GM23338 (cell line): Measurements from ENCODE around the gene MRPL37. TPM values are rescaled to one million over a fixed set of nuclear protein-coding genes. Genes with fewer than 3 reads are reported as not detected.
A peak's percentile ranks its signal among the peaks of the same experiment; 100 is the strongest.

Source experiments
- ATAC-seq: fragments of 200-7000 bp; cut with Tn5 transposase; 3 replicates; pipeline ENCODE4 v1.9.1; 2020
- DNase-seq: peaks from one replicate; pipeline ENCODE4 v3.0.0-alpha.2; 2015; ENCODE audit warnings: low spot score
- H2AFZ ChIP-seq: fragments of 200-600 bp; sonication (generic); 2 replicates; pipeline ENCODE4 v1.8.0; 2016; ENCODE audit warnings: antibody characterized with exemption, mild to moderate bottlenecking, moderate library complexity
- H3F3A ChIP-seq: fragments of 200-600 bp; sonication (generic); replicated peaks from 2 replicates; pipeline ENCODE4 v1.8.0; 2017; ENCODE audit warnings: antibody characterized with exemption, mixed run types, low read depth
- H3K27ac ChIP-seq: fragments of 200-600 bp; sonication (generic); 2 replicates; pipeline ENCODE4 v1.6.1; 2016; ENCODE audit warnings: low read depth
- H3K27me3 ChIP-seq: fragments of 200-600 bp; sonication (generic); 2 replicates; pipeline ENCODE4 v1.8.0; 2016; ENCODE audit warnings: mild to moderate bottlenecking, mixed run types, moderate library complexity; ENCODE audit not compliant: insufficient read depth
- H3K36me3 ChIP-seq: fragments of 200-600 bp; sonication (generic); 2 replicates; pipeline ENCODE4 v1.8.0; 2016; ENCODE audit warnings: mild to moderate bottlenecking; ENCODE audit not compliant: insufficient read depth
- H3K4me1 ChIP-seq: fragments of 200-600 bp; sonication (generic); 2 replicates; pipeline ENCODE4 v1.8.0; 2016; ENCODE audit warnings: mild to moderate bottlenecking, moderate library complexity; ENCODE audit not compliant: insufficient read depth
- H3K4me2 ChIP-seq: fragments of 200-600 bp; sonication (generic); 2 replicates; pipeline ENCODE4 v1.7.1; 2017; ENCODE audit warnings: mixed run types
- H3K4me3 ChIP-seq: fragments of 200-600 bp; sonication (generic); 2 replicates; pipeline ENCODE4 v1.6.1; 2016; ENCODE audit warnings: mixed run types
- H3K79me2 ChIP-seq: fragments of 200-600 bp; sonication (generic); replicated peaks from 2 replicates; pipeline ENCODE4 v1.8.0; 2017; ENCODE audit warnings: mild to moderate bottlenecking; ENCODE audit not compliant: insufficient read depth
- H3K9me2 ChIP-seq: fragments of 200-600 bp; sonication (generic); 2 replicates; pipeline ENCODE4 v1.8.0; 2017; ENCODE audit not compliant: insufficient read depth
- H4K20me1 ChIP-seq: fragments of 200-600 bp; sonication (generic); replicated peaks from 2 replicates; pipeline ENCODE4 v1.8.0; 2017; ENCODE audit warnings: mild to moderate bottlenecking; ENCODE audit not compliant: insufficient read depth
- H3K27ac Mint-ChIP-seq: 2 replicates; pipeline ENCODE4 v1.8.0; 2020; ENCODE audit warnings: inconsistent platforms, mild to moderate bottlenecking, moderate library complexity, mixed read lengths
- H3K27me3 Mint-ChIP-seq: 3 replicates; pipeline ENCODE4 v1.8.0; 2022; ENCODE audit warnings: low read depth, mild to moderate bottlenecking, moderate library complexity, mixed read lengths, inconsistent platforms; ENCODE audit not compliant: insufficient read depth, poor library complexity
- H3K36me3 Mint-ChIP-seq: 3 replicates; pipeline ENCODE4 v1.8.0; 2021; ENCODE audit warnings: low read depth, mild to moderate bottlenecking, inconsistent platforms, moderate library complexity, mixed read lengths
- H3K4me1 Mint-ChIP-seq: 3 replicates; pipeline ENCODE4 v1.8.0; 2020; ENCODE audit warnings: mild to moderate bottlenecking, inconsistent platforms, mixed read lengths
- H3K4me3 Mint-ChIP-seq: 3 replicates; pipeline ENCODE4 v1.8.0; 2021; ENCODE audit warnings: moderate library complexity, mild to moderate bottlenecking, inconsistent platforms, mixed read lengths
- H3K9me3 Mint-ChIP-seq: 3 replicates; pipeline ENCODE4 v1.8.0; 2020; ENCODE audit warnings: moderate library complexity, mild to moderate bottlenecking, inconsistent platforms, mixed read lengths
- CREB1 ChIP-seq: fragments of 250-450 bp; sonication (Bioruptor Pico); IDR thresholded peaks from 2 replicates; pipeline ENCODE4 v1.5.0; 2020; ENCODE audit warnings: low read depth, mild to moderate bottlenecking, moderate library complexity
- ETS1 ChIP-seq: IDR thresholded peaks from 2 replicates; pipeline ENCODE4 v1.6.1; 2016; ENCODE audit warnings: antibody characterized with exemption
- EZH2 ChIP-seq: fragments of 200-600 bp; sonication (generic); IDR thresholded peaks from one replicate; pipeline ENCODE4 v1.8.0; 2017; ENCODE audit warnings: antibody characterized with exemption, mild to moderate bottlenecking, low read depth; ENCODE audit not compliant: unreplicated experiment
- EZH2phosphoT487 ChIP-seq: fragments of 200-600 bp; sonication (generic); IDR thresholded peaks from one replicate; pipeline ENCODE4 v1.8.1; 2018; ENCODE audit warnings: antibody characterized with exemption; ENCODE audit not compliant: unreplicated experiment
- JUNB ChIP-seq: IDR thresholded peaks from one replicate; pipeline ENCODE4 v1.6.1; 2016; ENCODE audit warnings: antibody characterized with exemption; ENCODE audit not compliant: unreplicated experiment
- NANOG ChIP-seq: IDR thresholded peaks from 2 replicates; pipeline ENCODE4 v1.6.1; 2016; ENCODE audit warnings: antibody characterized with exemption, borderline replicate concordance
- POLR2AphosphoS5 ChIP-seq: IDR thresholded peaks from 2 replicates; pipeline ENCODE4 v1.6.1; 2016; ENCODE audit warnings: antibody characterized with exemption, low read depth
- STAT1 ChIP-seq: IDR thresholded peaks from one replicate; pipeline ENCODE4 v1.6.1; 2016; ENCODE audit warnings: antibody characterized with exemption; ENCODE audit not compliant: unreplicated experiment
- ZNF114 ChIP-seq: fragments of 250-450 bp; sonication (Bioruptor Pico); IDR thresholded peaks from 2 replicates; pipeline ENCODE4 v1.5.0; 2020; ENCODE audit warnings: mild to moderate bottlenecking, moderate library complexity
- polyA plus RNA-seq: library from polyadenylated mRNA; unstranded; fragments of >200 nt; fragmentation: Nextera tagmentation; extraction: Ambion mirVana; gene quantifications from 2 replicates; pipeline ENCODE4 v1.2.1, GENCODE V29; 2016
- total RNA-seq: library from RNA; depleted of rRNA; stranded (reverse); fragments of >200 nt; shearing (Covaris generic); gene quantifications from 2 replicates; pipeline ENCODE4 v1.2.3, GENCODE V29; 2014
- TF ChIP-seq, protein P1 (sequence below), 2 experiments: fragments of 200-600 bp in 1 of 2; sonication (generic) in 1 of 2; conservative IDR thresholded peaks; 2 replicates each; pipeline versions ENCODE4 v1.5.1 to v1.6.1; 2016 to 2017; ENCODE audit warnings: antibody characterized with exemption in 2 of 2, low read depth in 2 of 2, mild to moderate bottlenecking in 2 of 2, moderate library complexity in 1 of 2
- TF ChIP-seq, protein P2 (sequence below): IDR thresholded peaks from one replicate; pipeline ENCODE4 v1.6.1; 2018; ENCODE audit warnings: antibody characterized with exemption; ENCODE audit not compliant: unreplicated experiment
- TF ChIP-seq, protein P3 (sequence below): fragments of 250-450 bp; sonication (Bioruptor Pico); IDR thresholded peaks from 2 replicates; pipeline ENCODE4 v1.5.0; 2020; ENCODE audit warnings: mild to moderate bottlenecking, moderate library complexity

The MRPL37 gene
- total and polyA plus RNA-seq, 2 experiments from 2014 or later: 130 to 155 TPM

GRCh38 chr1:54223441-54224202 lies 23.7 kb downstream of the MRPL37 start:
- H3K27me3 Mint-ChIP-seq: peaks cover 28% of the 10 kb centered on the region
- Histone ChIP-seq H3K27me3 (no peaks in the 10 kb centered on the region), H3K9me2 (no peaks in the 10 kb centered on the region), H2AFZ (no peak overlapping the region), H3K79me2 (no peaks in the 10 kb centered on the region), H3K4me2 (no peak overlapping the region), H3K27ac (no peak overlapping the region), H3F3A (no peaks in the 10 kb centered on the region), H4K20me1 (peaks cover 12% of the 10 kb centered on the region), H3K36me3 (0 out of 2 replicates have a peak, but pooled peaks cover 3% of the 10 kb centered on the region), H3K4me3 (no peak overlapping the region), H3K4me1 (no peaks in the 10 kb centered on the region; the same call in 1 of the 2 replicates)
- H3K36me3 Mint-ChIP-seq: peaks cover 19% of the 10 kb centered on the region
- ATAC-seq (peak; percentile 16), DNase-seq (no peak)
- peaks cover 48% of the 10 kb centered on the region for H3K4me1 Mint-ChIP-seq
- no peak overlapping the region for H3K4me3 Mint-ChIP-seq
- no peaks in the 10 kb centered on the region for H3K9me3 Mint-ChIP-seq
- no peak for TF ChIP-seq EZH2phosphoT487
- no peak for TF ChIP-seq NANOG
- TF ChIP-seq, protein P1, sequence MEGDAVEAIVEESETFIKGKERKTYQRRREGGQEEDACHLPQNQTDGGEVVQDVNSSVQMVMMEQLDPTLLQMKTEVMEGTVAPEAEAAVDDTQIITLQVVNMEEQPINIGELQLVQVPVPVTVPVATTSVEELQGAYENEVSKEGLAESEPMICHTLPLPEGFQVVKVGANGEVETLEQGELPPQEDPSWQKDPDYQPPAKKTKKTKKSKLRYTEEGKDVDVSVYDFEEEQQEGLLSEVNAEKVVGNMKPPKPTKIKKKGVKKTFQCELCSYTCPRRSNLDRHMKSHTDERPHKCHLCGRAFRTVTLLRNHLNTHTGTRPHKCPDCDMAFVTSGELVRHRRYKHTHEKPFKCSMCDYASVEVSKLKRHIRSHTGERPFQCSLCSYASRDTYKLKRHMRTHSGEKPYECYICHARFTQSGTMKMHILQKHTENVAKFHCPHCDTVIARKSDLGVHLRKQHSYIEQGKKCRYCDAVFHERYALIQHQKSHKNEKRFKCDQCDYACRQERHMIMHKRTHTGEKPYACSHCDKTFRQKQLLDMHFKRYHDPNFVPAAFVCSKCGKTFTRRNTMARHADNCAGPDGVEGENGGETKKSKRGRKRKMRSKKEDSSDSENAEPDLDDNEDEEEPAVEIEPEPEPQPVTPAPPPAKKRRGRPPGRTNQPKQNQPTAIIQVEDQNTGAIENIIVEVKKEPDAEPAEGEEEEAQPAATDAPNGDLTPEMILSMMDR (conservative IDR thresholded peaks at IDR 0.05; ENCODE audit: low read depth in 2 of 2): no peak
- no peak for TF ChIP-seq CREB1 (CRISPR knock-in tag)
- TF ChIP-seq, protein P2, sequence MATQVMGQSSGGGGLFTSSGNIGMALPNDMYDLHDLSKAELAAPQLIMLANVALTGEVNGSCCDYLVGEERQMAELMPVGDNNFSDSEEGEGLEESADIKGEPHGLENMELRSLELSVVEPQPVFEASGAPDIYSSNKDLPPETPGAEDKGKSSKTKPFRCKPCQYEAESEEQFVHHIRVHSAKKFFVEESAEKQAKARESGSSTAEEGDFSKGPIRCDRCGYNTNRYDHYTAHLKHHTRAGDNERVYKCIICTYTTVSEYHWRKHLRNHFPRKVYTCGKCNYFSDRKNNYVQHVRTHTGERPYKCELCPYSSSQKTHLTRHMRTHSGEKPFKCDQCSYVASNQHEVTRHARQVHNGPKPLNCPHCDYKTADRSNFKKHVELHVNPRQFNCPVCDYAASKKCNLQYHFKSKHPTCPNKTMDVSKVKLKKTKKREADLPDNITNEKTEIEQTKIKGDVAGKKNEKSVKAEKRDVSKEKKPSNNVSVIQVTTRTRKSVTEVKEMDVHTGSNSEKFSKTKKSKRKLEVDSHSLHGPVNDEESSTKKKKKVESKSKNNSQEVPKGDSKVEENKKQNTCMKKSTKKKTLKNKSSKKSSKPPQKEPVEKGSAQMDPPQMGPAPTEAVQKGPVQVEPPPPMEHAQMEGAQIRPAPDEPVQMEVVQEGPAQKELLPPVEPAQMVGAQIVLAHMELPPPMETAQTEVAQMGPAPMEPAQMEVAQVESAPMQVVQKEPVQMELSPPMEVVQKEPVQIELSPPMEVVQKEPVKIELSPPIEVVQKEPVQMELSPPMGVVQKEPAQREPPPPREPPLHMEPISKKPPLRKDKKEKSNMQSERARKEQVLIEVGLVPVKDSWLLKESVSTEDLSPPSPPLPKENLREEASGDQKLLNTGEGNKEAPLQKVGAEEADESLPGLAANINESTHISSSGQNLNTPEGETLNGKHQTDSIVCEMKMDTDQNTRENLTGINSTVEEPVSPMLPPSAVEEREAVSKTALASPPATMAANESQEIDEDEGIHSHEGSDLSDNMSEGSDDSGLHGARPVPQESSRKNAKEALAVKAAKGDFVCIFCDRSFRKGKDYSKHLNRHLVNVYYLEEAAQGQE: no peak
- no peak for TF ChIP-seq ZNF114 (CRISPR knock-in tag)
- no peak for TF ChIP-seq ETS1
- TF ChIP-seq, protein P3, sequence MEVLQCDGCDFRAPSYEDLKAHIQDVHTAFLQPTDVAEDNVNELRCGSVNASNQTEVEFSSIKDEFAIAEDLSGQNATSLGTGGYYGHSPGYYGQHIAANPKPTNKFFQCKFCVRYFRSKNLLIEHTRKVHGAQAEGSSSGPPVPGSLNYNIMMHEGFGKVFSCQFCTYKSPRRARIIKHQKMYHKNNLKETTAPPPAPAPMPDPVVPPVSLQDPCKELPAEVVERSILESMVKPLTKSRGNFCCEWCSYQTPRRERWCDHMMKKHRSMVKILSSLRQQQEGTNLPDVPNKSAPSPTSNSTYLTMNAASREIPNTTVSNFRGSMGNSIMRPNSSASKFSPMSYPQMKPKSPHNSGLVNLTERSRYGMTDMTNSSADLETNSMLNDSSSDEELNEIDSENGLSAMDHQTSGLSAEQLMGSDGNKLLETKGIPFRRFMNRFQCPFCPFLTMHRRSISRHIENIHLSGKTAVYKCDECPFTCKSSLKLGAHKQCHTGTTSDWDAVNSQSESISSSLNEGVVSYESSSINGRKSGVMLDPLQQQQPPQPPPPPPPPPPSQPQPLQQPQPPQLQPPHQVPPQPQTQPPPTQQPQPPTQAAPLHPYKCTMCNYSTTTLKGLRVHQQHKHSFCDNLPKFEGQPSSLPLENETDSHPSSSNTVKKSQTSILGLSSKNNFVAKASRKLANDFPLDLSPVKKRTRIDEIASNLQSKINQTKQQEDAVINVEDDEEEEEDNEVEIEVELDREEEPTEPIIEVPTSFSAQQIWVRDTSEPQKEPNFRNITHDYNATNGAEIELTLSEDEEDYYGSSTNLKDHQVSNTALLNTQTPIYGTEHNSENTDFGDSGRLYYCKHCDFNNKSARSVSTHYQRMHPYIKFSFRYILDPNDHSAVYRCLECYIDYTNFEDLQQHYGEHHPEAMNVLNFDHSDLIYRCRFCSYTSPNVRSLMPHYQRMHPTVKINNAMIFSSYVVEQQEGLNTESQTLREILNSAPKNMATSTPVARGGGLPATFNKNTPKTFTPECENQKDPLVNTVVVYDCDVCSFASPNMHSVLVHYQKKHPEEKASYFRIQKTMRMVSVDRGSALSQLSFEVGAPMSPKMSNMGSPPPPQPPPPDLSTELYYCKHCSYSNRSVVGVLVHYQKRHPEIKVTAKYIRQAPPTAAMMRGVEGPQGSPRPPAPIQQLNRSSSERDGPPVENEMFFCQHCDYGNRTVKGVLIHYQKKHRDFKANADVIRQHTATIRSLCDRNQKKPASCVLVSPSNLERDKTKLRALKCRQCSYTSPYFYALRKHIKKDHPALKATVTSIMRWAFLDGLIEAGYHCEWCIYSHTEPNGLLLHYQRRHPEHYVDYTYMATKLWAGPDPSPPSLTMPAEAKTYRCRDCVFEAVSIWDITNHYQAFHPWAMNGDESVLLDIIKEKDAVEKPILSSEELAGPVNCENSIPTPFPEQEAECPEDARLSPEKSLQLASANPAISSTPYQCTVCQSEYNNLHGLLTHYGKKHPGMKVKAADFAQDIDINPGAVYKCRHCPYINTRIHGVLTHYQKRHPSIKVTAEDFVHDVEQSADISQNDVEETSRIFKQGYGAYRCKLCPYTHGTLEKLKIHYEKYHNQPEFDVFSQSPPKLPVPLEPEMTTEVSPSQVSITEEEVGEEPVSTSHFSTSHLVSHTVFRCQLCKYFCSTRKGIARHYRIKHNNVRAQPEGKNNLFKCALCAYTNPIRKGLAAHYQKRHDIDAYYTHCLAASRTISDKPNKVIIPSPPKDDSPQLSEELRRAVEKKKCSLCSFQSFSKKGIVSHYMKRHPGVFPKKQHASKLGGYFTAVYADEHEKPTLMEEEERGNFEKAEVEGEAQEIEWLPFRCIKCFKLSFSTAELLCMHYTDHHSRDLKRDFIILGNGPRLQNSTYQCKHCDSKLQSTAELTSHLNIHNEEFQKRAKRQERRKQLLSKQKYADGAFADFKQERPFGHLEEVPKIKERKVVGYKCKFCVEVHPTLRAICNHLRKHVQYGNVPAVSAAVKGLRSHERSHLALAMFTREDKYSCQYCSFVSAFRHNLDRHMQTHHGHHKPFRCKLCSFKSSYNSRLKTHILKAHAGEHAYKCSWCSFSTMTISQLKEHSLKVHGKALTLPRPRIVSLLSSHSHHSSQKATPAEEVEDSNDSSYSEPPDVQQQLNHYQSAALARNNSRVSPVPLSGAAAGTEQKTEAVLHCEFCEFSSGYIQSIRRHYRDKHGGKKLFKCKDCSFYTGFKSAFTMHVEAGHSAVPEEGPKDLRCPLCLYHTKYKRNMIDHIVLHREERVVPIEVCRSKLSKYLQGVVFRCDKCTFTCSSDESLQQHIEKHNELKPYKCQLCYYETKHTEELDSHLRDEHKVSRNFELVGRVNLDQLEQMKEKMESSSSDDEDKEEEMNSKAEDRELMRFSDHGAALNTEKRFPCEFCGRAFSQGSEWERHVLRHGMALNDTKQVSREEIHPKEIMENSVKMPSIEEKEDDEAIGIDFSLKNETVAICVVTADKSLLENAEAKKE (CRISPR knock-in tag): no peak
- no peak for TF ChIP-seq EZH2
- TF ChIP-seq POLR2AphosphoS5: no peak
- no peak for TF ChIP-seq JUNB
- TF ChIP-seq STAT1: no peak
- peak overlapping the region; percentile 80 for H3K27ac Mint-ChIP-seq
